Gastroesophageal sphincter (tissue), 4 donors: ENCODE measurements around the gene SLC4A5. TPM values are rescaled to one million over a fixed set of nuclear protein-coding genes. Genes with fewer than 3 reads are reported as not detected.

Experiments
- ATAC-seq: fragments of 150-250 bp; one replicate; pipeline ENCODE4 v1.9.1; 2016; ENCODE audit warnings: mild to moderate bottlenecking, moderate library complexity
- H3K27ac ChIP-seq, 4 donors: fragments of 200-600 bp; sonication (generic) in 3 of 4; 1 replicate in 3 of 4; 2 replicates in 1 of 4; pipeline ENCODE4 v1.5.1; 2016 to 2019
- H3K27me3 ChIP-seq: fragments of 200-600 bp; sonication (generic); one replicate; pipeline ENCODE4 v1.5.1; 2019
- H3K36me3 ChIP-seq, 2 donors: fragments of 200-600 bp; sonication (generic); one replicate each; pipeline ENCODE4 v1.5.1; 2019; ENCODE audit warnings: control low read depth in 1 of 2
- H3K4me1 ChIP-seq, 3 donors: fragments of 200-600 bp; sonication (generic); 1 replicate in 2 of 3; 2 replicates in 1 of 3; pipeline ENCODE4 v1.5.1; 2016 to 2019; ENCODE audit warnings: control low read depth in 2 of 3
- H3K4me3 ChIP-seq, 2 donors: fragments of 200-600 bp; sonication (generic); one replicate each; pipeline ENCODE4 v1.5.1; 2019; ENCODE audit warnings: mild to moderate bottlenecking in 1 of 2, moderate library complexity in 1 of 2
- H3K9me3 ChIP-seq, 3 donors: fragments of 200-600 bp; sonication (generic); one replicate each; pipeline ENCODE4 v1.5.1; 2017 to 2019; ENCODE audit warnings: control low read depth in 2 of 3
- CTCF ChIP-seq, 4 experiments: fragments of 200-600 bp in 2 of 4; fragments of 450-650 bp in 2 of 4; sonication (generic) in 1 of 4; IDR thresholded peaks; one replicate each; pipeline ENCODE4 v1.5.1; 2017 to 2019; ENCODE audit warnings: antibody characterized with exemption in 4 of 4, mild to moderate bottlenecking in 2 of 4, moderate library complexity in 2 of 4
- EP300 ChIP-seq: sonication (generic); formaldehyde crosslinking; IDR thresholded peaks from one replicate; pipeline ENCODE4 v1.6.1; 2017; ENCODE audit warnings: antibody characterized with exemption, mild to moderate bottlenecking
- POLR2A ChIP-seq, 2 donors: fragments of 450-650 bp; IDR thresholded peaks; one replicate each; pipeline ENCODE4 v1.6.1; 2017; ENCODE audit warnings: antibody characterized with exemption in 2 of 2, mild to moderate bottlenecking in 2 of 2, moderate library complexity in 1 of 2
- POLR2AphosphoS5 ChIP-seq: sonication (generic); formaldehyde crosslinking; IDR thresholded peaks from one replicate; pipeline ENCODE4 v1.6.1; 2017; ENCODE audit warnings: antibody characterized with exemption
- WGBS, 2 donors: methylation state at CpG; one replicate each; pipeline ENCODE4 v1.1.5; 2018; ENCODE audit warnings: low coverage in 1 of 2; 5-methylcytosine and 5-hydroxymethylcytosine counted together
- total RNA-seq, 4 donors: library from RNA; depleted of rRNA; stranded (reverse); fragments of >200 nt; gene quantifications; one replicate each; pipeline ENCODE4 v1.1.0, GENCODE V29; 2016

SLC4A5 gene
- total RNA-seq, 4 donors from 2014 or later: 1.8 to 9.4 (median 5.0) TPM

GRCh38 chr2:74212702-74213410, 130.4 kb downstream of the SLC4A5 start:
- Histone ChIP-seq H3K4me1 (no peaks in the 10 kb centered on the region), H3K27ac (no peak overlapping the region), H3K9me3 (no peaks in the 10 kb centered on the region), H3K4me3 (no peak overlapping the region), H3K36me3 (peaks cover 0 to 84% of the 10 kb centered on the region in 2 donors), H3K27me3 (no peaks in the 10 kb centered on the region)
- no peak for TF ChIP-seq POLR2A (IDR thresholded peaks at IDR 0.05)
- no peak for TF ChIP-seq EP300
- TF ChIP-seq CTCF (IDR thresholded peaks at IDR 0.05): no peak
- TF ChIP-seq POLR2AphosphoS5: no peak
- 92 to 93% methylated on average over 2 to 3 of the region's 3 CpGs for WGBS, 2 donors
- no peak for ATAC-seq

DNA sequence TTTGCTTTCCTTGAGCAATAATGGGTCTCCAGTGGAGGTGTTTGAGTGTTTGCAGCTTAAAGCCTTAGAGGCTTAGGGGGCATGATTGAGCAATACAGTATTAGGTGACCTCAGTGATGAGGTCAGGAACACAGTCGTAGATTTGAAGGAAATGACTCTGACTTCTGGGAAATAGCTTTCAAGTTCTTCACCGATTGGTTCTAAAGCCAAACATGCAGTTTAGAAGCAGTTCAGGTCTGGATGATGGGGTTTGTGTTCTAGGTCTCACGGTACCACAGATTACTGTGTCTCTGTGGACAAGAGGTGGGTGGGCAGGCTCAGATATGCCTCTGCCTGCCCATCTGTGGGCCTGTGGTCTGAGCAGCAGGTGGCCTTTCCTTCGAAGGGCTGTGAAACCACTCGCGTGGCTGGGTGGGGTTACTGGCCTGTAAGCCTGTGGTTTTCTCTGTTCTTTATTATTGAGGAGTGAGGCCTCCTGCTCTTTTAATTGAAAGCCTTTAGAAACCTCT, 137.0 kb downstream of the SLC4A5 start:
- no peak for ATAC-seq
- Histone ChIP-seq H3K36me3 (peaks cover 0 to 30% of the 10 kb centered on the region in 2 donors), H3K4me1 (peaks cover 0 to 36% (median 9%) of the 10 kb centered on the region in 3 donors), H3K9me3 (no peaks in the 10 kb centered on the region), H3K27me3 (no peaks in the 10 kb centered on the region), H3K4me3 (no peak overlapping the region), H3K27ac (peak overlapping the region in 1 of 4 donors; percentile 19)
- TF ChIP-seq POLR2AphosphoS5 (peak; percentile 58), EP300 (no peak), CTCF (IDR thresholded peaks at IDR 0.05) (no peak), POLR2A (IDR thresholded peaks at IDR 0.05) (no peak)
- 66 to 75% methylated on average over 5 to 6 of the region's 6 CpGs for WGBS, 2 donors

- Histone ChIP-seq H3K4me1 (peaks cover 0 to 41% (median 9%) of the 10 kb centered on the region in 3 donors), H3K4me3 (no peak overlapping the region), H3K36me3 (peaks cover 0 to 25% of the 10 kb centered on the region in 2 donors), H3K27ac (no peak overlapping the region), H3K27me3 (no peaks in the 10 kb centered on the region), H3K9me3 (no peaks in the 10 kb centered on the region)
- TF ChIP-seq EP300 (no peak), CTCF (IDR thresholded peaks at IDR 0.05) (no peak), POLR2A (IDR thresholded peaks at IDR 0.05) (no peak), POLR2AphosphoS5 (no peak)
- ATAC-seq: no peak
- 83 to 94% methylated on average over 3 to 4 of the region's 6 CpGs for WGBS, 2 donors
Measured at GRCh38 chr2:74205596-74205995, 137.6 kb downstream of the SLC4A5 start.

GRCh38 chr2:74205113-74205512, 138.1 kb downstream of the SLC4A5 start:
- no peaks in the 10 kb centered on the region for H3K27me3 ChIP-seq
- H3K27ac ChIP-seq: no peak overlapping the region
- no peaks in the 10 kb centered on the region for H3K9me3 ChIP-seq
- no peak overlapping the region for H3K4me3 ChIP-seq
- H3K36me3 ChIP-seq: peaks cover 0 to 25% of the 10 kb centered on the region in 2 donors
- no peak for TF ChIP-seq EP300
- no peak for TF ChIP-seq POLR2A (IDR thresholded peaks at IDR 0.05)
- TF ChIP-seq CTCF (IDR thresholded peaks at IDR 0.05): no peak
- no peak for TF ChIP-seq POLR2AphosphoS5
- peaks cover 0 to 46% (median 9%) of the 10 kb centered on the region in 3 donors for H3K4me1 ChIP-seq
- no peak for ATAC-seq
- 84 to 86% methylated on average over 5 of the region's 5 CpGs for WGBS, 2 donors

GRCh38 chr2:74204436-74204835, 138.8 kb downstream of the SLC4A5 start:
- TF ChIP-seq EP300 (no peak), CTCF (IDR thresholded peaks at IDR 0.05) (no peak), POLR2A (IDR thresholded peaks at IDR 0.05) (no peak), POLR2AphosphoS5 (no peak)
- no peak for ATAC-seq
- H3K27me3 ChIP-seq: no peaks in the 10 kb centered on the region
- 100% methylated on average over 3 of the region's 3 CpGs; no CpG with 5 or more reads in 1 of the 2 donors for WGBS, 2 donors
- H3K9me3 ChIP-seq: no peaks in the 10 kb centered on the region
- peaks cover 0 to 52% (median 14%) of the 10 kb centered on the region in 3 donors for H3K4me1 ChIP-seq
- no peak overlapping the region for H3K27ac ChIP-seq
- H3K36me3 ChIP-seq: peaks cover 0 to 19% of the 10 kb centered on the region in 2 donors
- H3K4me3 ChIP-seq: no peak overlapping the region
